ENCODE results near the gene GJD4. TPM values are rescaled to one million over a fixed set of nuclear protein-coding genes. Genes with fewer than 3 reads are reported as not detected.

Gene GJD4
- total and polyA plus RNA-seq, 2 of the 4 experiments (the other 2 are of a cell fraction), result not detected

DNA sequence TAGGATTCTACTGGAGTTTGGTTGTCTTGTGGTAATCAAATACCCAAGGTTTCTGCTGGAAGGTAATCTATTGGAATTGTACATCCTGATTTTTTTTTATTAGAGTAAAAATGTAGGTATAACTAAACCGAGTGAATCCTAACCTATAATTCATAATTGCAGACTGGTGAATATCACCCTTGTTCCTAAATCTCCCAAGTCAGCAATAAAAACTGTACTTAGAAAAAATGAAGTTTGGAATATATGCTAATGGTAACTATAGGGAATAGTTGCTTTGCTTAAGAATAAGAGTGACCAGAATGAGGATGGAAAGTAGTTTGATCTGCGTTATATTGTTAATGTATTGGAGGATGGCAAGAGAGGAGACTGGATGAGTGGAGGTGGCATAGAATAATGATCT is 47.7 kb downstream of the GJD4 start:
- H2BK15ac ChIP-seq (ENCODE audit: low read depth, low read length), result no peak overlapping the region
- no peaks in the 10 kb centered on the region for H3K4me1 ChIP-seq (ENCODE audit: control insufficient read depth, insufficient read depth, low read length)
- H3K23ac ChIP-seq (ENCODE audit: low read depth, low read length), result no peak overlapping the region
- H3K79me1 ChIP-seq (ENCODE audit: low read depth in 1 of 2, low read length in 2 of 2), result no peaks in the 10 kb centered on the region
- H3K14ac ChIP-seq (replicated peaks; ENCODE audit: low read depth, low read length), result no peak overlapping the region
- H3K4me3 ChIP-seq (ENCODE audit: insufficient read depth, low read depth, low read length), result no peak overlapping the region
- H4K5ac ChIP-seq (ENCODE audit: low read depth, low read length), result no peak overlapping the region
- H3K9ac ChIP-seq (ENCODE audit: low read depth, low read length), result no peak overlapping the region
- H3K9me3 ChIP-seq (ENCODE audit: control insufficient read depth, insufficient read depth, low read length), result no peaks in the 10 kb centered on the region
- no peaks in the 10 kb centered on the region for H3K9me1 ChIP-seq (ENCODE audit: insufficient read depth, low read length)
- H2AK5ac ChIP-seq (ENCODE audit: low read depth, low read length), result no peak overlapping the region
- no peak overlapping the region for H2BK20ac ChIP-seq (ENCODE audit: low read depth, low read length)
- ATAC-seq (ENCODE audit: low read depth), result no peak
- no peak overlapping the region for H3K4me2 ChIP-seq (ENCODE audit: low read depth, low read length)
- no peak overlapping the region for H3K27ac ChIP-seq (ENCODE audit: insufficient read depth, low read length)
- no peak overlapping the region for H4K8ac ChIP-seq (ENCODE audit: low read depth in 2 of 2, low read length in 2 of 2)
- TF ChIP-seq MAFK (IDR thresholded peaks at IDR 0.05; ENCODE audit: low read depth, low read length), result peak; percentile 61
- TF ChIP-seq, protein P1, sequence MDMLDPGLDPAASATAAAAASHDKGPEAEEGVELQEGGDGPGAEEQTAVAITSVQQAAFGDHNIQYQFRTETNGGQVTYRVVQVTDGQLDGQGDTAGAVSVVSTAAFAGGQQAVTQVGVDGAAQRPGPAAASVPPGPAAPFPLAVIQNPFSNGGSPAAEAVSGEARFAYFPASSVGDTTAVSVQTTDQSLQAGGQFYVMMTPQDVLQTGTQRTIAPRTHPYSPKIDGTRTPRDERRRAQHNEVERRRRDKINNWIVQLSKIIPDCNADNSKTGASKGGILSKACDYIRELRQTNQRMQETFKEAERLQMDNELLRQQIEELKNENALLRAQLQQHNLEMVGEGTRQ (IDR thresholded peaks at IDR 0.05; ENCODE audit: low read depth, low read length), result no peak
- no peak overlapping the region for H2BK120ac ChIP-seq (ENCODE audit: low read depth, low read length)
- no peak overlapping the region for H2AFZ ChIP-seq (replicated peaks; ENCODE audit: low read length, poor library complexity)
- H4K91ac ChIP-seq (ENCODE audit: insufficient read depth, low read depth, low read length), result no peak overlapping the region
- H2AK9ac ChIP-seq (replicated peaks; ENCODE audit: low read depth, low read length, poor library complexity), result no peak overlapping the region
- H3K27me3 ChIP-seq (ENCODE audit: control insufficient read depth, insufficient read depth, low read length), result peaks cover 16% of the 10 kb centered on the region
- H2BK5ac ChIP-seq (ENCODE audit: low read depth, low read length, poor library complexity, severe bottlenecking), result no peak overlapping the region
- DNase-seq, result no peak
- POLR2A ChIA-PET (ENCODE audit: unreplicated experiment), result no interaction called here
- no peak overlapping the region for H3K56ac ChIP-seq (ENCODE audit: extremely low read depth, insufficient read depth, low read length)
- WGBS, 2 experiments (ENCODE audit: extremely low coverage in 2 of 2, insufficient read length in 1 of 2), result no CpG with 5 or more reads among the region's 2 CpGs
- no peak overlapping the region for H3K4ac ChIP-seq (ENCODE audit: low read depth, low read length)
- in situ Hi-C loops (cut with MboI; ENCODE audit: low sequenced_read_pairs), result no loop called here
- dilution Hi-C loops (cut with HindIII; ENCODE audit: low sequenced_read_pairs, unreplicated experiment), result no loop called here
- CTCF ChIA-PET, result no interaction called here
- no peaks in the 10 kb centered on the region for H4K20me1 ChIP-seq (ENCODE audit: insufficient read depth, low read length)
- H3K36me3 ChIP-seq (ENCODE audit: control insufficient read depth, insufficient read depth, low read length), result no peaks in the 10 kb centered on the region
- no peak overlapping the region for H3K18ac ChIP-seq (ENCODE audit: low read depth, low read length)
- no TSS peak for BruUV-seq (replicated peaks)
- intact Hi-C loops (cut with micrococcal nuclease), result no loop called here
